RPMI8226 (cell line): Measurements from ENCODE around the gene SCAF4.
"Not testable (repeated sequence)": the region's sequence is repeated elsewhere in the genome, so short reads cannot be mapped to it uniquely, and the experiment has no call there.

Source experiments
- DNase-seq: peaks from one replicate; pipeline ENCODE4 v3.0.0-alpha.2; 2015

SCAF4 gene

GRCh38 chr21:31737586-31738397 lies 5.9 kb upstream of the SCAF4 start:
- DNase-seq = not testable (repeated sequence)

GRCh38 chr21:31735511-31735992 lies 3.6 kb upstream of the SCAF4 start:
- no peak for DNase-seq

DNA sequence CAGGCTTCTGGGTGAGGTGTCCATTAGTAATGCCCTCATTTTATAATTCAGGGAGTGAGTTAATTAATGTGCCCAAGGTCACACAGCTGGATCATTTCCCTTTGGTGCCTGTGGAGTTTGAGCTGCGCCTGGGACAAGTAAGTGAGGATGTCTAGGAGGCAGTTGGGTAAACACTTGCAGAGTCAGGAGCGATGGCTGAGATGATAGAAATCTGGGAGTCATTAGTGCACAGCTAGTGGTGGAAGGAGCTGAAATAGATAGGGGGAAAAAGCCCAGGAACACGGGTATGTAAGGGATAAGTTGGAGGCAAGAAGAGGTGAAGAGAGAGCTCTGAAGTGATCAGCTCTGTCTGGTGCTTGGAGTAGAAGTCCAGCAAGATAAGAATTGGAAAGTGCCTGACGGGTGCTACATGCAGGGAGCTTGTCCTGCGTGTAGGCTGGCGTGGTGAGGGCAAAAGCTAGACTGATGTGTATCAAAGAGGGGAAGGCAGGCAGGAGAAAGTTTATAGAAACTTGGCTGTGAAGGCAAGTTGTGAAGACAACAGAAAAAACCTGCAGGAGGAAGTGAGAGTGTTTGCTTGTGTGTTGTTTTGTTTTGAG lies 1.7 kb upstream of the SCAF4 start:
- peak; percentile 16 for DNase-seq

GRCh38 chr21:31732597-31733550 lies 956 bp upstream of the SCAF4 start:
- peak; percentile 45 for DNase-seq

DNA sequence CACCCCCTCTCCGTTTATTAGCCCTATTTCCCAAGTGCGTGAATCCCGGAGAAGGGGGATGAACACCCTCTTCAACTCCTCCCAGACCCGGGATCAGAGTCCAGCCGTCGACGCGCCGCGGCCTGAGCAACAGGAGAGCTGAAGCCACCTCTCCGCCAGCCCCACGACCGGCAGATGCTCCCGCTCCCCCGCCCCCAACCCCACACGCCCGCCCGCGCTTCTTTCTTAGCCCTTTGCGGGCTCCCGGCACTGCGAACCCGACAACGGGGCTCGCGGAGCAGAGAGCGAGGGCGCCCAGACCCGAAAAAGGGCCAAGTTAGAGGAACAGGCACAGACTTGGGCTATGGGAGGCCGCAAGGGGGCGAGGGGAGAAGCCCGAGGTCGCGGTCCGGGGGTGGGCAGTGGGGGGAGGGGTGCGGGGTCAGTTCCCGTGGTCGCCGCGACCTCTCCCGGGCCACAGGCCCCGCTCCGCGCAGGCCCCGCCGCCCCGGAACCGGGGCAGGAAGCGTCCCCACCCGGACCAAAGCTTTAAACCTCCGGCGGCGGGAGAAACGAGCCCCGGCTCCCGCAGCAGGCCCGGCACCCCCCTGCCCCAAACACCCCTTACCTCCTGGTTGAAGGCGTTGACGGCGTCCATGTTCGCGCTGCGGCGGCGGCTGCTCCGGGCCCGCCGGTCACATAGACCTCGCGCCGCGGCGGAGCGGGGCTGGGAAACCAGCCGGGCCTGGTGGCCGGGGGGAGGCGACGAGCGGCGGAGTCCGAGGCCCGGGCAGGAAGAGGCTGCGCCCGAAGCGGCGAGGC lies 662 bp downstream of the SCAF4 start:
- DNase-seq = peak; percentile 67

DNA sequence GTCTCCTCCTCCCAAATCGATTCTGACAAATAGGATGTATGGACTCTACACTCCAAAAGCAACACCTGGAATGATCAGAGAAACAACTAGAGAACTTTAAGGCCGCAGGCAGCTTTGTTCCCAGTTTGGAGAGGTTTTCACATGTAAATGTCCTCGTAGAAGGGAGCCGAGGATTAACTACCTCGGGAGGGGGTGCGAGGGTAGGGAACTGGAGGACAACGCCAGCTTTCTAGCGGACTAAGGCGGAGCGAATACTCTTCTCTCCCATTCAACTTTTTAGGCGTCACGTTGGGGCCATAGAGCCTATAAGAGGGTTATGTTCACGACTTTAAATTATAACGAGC lies 1.2 kb downstream of the SCAF4 start:
- peak; percentile 37 for DNase-seq

DNA sequence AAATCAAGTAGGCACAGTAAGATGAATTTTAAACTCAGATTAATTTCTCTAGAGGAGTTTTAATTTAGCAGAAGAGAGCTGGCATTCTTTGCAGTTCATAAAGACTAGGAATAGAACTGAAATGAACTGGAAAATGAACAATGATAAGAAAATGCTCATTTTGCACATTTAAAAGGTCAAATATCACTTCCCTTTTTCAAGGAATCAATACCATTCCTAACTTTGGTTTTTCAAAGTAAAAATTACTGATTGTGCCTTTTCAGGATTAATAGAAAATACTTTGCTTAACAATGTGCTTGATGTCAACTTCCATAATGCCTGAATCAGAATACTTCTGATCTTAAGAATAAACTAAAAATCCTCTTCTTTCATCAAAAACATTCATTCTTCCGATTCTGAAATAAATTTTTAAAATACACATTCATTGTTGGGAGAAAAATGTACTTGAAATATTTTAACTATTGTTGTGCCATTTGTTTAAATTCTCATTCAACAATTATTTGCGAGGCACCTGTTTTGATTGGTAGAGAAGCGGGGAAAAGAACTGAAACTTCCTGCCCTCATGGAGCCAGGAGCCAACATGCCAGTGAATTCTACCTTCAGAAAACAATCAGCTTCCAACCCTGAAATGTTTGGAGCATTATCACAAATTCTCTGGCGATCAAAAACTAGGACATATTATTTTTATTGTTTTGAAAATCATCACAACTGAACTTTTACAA lies 2.1 kb downstream of the SCAF4 start:
- no peak for DNase-seq

DNA sequence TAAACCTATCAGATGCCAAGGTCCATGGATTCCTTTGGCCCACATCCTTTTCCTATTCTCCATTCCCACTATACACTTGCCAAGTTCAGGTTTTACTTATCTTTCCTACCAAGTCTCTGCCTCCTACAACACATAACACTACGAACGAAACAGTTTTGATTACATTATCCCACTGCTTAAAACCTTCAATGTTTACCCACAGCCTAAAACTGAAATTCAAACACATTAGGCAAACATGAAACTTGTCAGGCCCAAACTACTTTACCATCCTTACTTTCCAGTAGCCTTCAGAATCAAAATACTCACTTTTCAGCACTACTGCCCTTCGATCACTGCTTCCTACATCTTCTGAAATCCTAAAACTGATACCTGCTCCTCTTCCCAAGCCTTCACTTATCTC lies 3.0 kb downstream of the SCAF4 start:
- DNase-seq = no peak

- DNase-seq = no peak
Observed at GRCh38 chr21:31728191-31728590, 3.7 kb downstream of the SCAF4 start.

GRCh38 chr21:31727181-31727580 lies 4.7 kb downstream of the SCAF4 start:
- no peak for DNase-seq

DNA sequence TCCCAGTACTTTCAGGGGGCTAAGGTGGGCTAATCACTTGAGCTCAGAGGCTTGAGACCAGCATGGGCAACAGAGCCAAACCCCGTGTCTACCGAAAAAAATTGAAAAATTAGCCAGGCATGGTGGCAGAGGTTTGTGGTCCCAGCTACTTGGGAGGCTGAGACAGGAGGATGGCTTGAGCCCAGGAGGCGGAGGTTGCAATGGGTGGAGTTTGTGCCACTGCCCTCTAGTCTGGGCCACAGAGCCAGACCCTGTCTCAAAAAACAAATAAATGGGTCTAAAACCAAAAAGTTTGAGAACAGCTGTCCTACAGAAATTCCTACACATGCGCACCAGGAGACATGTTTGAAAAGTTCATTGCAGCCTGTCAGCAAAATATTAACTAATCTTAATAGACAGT lies 5.5 kb downstream of the SCAF4 start:
- no peak for DNase-seq

DNA sequence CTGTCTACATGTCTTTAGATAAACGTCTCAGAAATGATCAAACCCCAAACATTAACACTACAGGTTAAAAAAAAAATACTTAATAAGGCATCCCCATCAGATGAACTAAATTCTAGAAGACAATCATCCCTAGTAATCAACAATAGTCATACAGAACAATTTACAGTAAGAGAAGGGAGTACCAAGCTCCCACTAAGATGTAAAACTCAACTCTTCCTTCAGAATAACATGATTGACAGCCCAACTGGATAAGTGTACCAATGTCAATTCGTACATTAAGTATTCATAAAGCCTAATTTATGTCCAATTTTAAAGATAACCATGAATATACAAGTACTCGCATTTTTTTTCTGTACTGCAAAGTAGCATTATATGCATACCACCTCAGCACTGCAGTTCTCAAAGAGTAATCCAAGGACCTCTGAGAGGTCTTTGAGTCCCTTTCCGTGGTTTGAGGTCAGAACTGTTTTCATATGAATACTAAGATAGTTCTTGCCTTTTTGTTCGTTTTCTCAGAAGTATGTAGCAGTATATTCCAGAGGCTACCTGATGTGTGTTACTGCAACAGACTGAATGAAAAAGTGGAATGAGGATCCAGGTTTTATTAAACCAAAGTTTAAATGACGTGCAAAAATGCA lies 6.6 kb downstream of the SCAF4 start:
- no peak for DNase-seq

GRCh38 chr21:31724552-31724951 lies 7.4 kb downstream of the SCAF4 start:
- no peak for DNase-seq

- no peak for DNase-seq
Observed at GRCh38 chr21:31721381-31721780, 10.5 kb downstream of the SCAF4 start.

- no peak for DNase-seq
Observed at GRCh38 chr21:31720739-31721138, 11.2 kb downstream of the SCAF4 start.

DNA sequence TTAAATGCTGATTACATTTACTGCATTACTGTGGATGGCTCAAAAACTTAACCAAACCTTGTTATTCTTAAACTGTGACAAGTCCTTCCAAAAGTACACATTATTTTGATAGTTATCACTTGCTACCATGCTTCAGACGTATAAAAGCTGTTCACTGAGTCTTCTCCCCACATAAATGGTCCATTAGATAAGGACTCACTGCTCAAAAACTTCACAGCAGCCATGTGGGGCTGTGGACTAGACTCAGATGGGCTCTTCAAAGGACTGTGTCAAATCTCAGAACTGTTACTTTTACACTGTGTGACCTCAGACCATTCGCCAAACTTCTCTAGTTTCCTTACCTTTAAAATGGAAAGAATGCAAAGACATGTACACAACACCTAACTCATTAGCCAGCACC lies 11.6 kb downstream of the SCAF4 start:
- no peak for DNase-seq

- DNase-seq = no peak
Observed at GRCh38 chr21:31716106-31716505, 15.8 kb downstream of the SCAF4 start.

DNA sequence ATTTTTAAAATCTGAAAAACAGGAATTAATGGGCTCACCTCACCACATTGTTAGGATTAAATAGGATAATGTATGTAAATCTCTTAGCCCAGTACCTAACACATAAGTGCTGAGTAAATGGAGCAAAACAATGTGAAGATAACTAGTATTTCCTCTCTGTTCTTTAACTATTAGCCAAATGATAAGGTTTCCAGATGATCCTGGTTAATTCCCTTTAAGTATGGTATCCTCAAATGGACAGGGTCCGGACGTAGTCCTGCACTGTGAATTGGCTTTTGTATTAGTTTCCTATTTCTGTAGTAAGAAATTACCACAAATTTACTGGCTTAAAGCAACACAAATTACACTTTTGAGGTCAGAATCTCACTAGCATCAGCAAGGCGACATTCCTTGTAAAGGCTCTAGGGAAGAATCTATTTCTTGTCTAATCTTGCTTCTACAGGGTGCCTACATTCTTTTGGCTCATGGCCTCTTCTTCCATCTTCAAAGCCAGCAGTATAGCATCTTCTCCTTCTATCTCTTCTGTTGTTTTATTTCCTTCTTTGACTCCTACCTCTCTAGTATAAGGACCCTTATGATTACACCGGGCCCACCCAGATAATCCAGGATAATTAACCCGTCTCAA lies 17.1 kb downstream of the SCAF4 start:
- DNase-seq = no peak

DNA sequence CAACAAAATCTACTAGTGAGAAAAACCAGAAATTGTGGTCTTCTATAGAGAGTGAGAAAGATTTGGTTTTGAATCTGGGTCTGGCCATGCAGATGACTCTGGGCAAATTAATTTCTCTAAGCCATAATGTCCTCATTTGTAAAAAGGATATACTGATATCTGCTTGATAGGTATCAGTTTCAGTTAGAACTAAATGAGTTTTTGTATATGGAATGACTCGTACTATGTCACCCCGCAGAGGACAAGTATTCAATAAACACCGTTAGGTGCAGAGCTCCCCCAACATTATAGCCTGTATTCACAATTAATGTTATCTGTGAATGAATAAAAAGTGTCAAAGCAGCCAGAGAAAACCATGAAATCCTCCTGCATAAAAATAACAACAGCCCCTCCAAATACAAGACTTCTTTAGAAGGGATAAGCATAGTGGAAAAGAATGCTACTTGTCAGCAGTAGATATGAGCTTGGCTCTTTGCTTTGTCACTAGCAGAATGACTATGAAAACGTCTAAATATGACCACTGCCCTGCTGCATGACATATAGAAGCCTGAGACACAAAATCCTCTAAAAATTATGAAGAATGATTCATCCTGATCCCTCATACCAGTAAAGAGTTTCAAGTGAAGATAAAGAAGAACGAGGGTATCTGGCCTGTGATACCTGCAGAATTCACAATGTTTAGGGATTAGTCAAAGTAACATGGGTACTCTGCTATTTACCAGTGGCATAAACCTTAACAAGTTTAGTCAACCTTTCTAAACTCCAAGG lies 17.8 kb downstream of the SCAF4 start:
- no peak for DNase-seq

GRCh38 chr21:31713115-31713514 lies 18.8 kb downstream of the SCAF4 start:
- no peak for DNase-seq
